Vagina (tissue), 2 donors: ENCODE data around the gene LCMT1.

ENCODE experiments used
- POLR2A ChIP-seq, 2 donors: fragments of 450-650 bp; IDR thresholded peaks; one replicate each; pipeline ENCODE4 v1.6.1; 2017; ENCODE audit warnings: antibody characterized with exemption in 2 of 2, mild to moderate bottlenecking in 2 of 2, moderate library complexity in 2 of 2
- TF ChIP-seq, protein P1 (sequence below), 3 experiments: fragments of 450-650 bp in 2 of 3; fragments of 200-600 bp in 1 of 3; sonication (generic) in 1 of 3; IDR thresholded peaks; one replicate each; pipeline ENCODE4 v1.5.1; 2017 to 2019; ENCODE audit warnings: antibody characterized with exemption in 3 of 3, mild to moderate bottlenecking in 2 of 3, moderate library complexity in 2 of 3

DNA sequence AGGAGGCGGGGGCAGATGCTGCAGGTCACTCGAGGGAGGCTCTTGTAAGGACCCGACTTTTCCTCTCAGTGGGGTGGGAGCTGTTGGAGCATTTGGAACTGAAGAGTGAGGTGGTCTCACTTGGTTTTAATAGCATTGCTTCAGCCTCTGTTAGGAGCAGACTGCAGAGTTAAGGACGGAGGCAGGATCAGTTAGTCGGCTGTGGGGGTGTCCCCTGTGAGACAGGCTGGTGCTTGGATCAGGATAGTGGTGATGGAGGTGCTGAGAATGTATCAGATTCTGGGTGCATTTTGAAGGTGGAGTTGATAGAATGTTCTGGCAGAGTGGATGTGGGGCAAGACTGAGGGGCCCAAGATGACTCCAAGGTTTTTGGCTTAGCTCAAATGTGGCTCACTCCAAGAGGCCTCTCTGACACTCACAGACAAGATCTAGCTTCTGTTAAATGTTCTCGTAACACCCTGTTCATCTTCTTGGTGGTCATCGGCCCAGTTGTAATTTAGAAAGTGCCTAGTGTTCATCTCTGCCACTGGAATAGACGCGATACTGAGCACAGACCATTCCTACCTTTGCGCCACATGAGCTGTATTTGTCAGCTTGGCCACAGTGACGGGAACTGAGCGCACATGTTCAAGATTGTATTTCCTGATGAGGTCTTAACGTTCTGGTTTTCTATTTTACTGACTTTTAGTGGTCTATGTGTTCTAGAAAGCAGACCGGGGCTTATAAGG, 7.5 kb downstream of the LCMT1 start:
- TF ChIP-seq, protein P1, sequence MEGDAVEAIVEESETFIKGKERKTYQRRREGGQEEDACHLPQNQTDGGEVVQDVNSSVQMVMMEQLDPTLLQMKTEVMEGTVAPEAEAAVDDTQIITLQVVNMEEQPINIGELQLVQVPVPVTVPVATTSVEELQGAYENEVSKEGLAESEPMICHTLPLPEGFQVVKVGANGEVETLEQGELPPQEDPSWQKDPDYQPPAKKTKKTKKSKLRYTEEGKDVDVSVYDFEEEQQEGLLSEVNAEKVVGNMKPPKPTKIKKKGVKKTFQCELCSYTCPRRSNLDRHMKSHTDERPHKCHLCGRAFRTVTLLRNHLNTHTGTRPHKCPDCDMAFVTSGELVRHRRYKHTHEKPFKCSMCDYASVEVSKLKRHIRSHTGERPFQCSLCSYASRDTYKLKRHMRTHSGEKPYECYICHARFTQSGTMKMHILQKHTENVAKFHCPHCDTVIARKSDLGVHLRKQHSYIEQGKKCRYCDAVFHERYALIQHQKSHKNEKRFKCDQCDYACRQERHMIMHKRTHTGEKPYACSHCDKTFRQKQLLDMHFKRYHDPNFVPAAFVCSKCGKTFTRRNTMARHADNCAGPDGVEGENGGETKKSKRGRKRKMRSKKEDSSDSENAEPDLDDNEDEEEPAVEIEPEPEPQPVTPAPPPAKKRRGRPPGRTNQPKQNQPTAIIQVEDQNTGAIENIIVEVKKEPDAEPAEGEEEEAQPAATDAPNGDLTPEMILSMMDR (IDR thresholded peaks at IDR 0.05), result no peak
- TF ChIP-seq POLR2A (IDR thresholded peaks at IDR 0.05), result no peak
